ENCODE measurements around the gene ERO1B.

Gene ERO1B

GRCh38 chr1:236292425-236292824 lies 10.7 kb upstream of the ERO1B start:
- DNase-seq: no peak

DNA sequence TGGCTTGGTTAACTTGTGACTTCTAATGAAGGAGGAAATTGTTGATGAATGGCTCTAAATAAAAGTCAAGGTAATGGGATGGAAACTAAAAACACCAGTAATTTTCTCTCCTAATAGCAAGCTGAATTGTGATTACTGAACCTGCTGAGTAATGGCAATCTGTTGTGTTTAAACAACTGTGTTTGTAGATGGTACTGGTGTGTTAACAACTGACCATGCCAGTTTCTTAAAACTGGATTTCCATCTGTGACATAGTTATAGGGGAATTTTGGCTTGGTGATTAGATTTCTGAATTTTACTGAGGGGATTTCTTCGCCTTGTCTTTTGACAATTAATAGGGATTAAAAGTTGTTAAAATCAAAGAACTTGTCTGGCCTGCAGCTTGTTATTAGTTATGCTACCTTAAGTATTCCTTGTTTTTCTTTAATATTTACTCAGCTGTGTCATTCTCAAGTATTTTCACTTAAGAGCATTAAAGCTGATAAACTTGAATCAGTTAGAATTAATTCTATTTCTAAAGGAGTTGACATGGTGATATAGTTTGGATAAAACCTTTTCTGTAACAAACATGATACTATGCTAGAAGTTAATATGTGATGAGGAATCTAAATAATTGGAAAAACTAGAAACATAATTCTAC lies 7.9 kb upstream of the ERO1B start:
- DNase-seq: no peak

GRCh38 chr1:236288620-236288976 lies 6.8 kb upstream of the ERO1B start:
- no peak for DNase-seq

DNA sequence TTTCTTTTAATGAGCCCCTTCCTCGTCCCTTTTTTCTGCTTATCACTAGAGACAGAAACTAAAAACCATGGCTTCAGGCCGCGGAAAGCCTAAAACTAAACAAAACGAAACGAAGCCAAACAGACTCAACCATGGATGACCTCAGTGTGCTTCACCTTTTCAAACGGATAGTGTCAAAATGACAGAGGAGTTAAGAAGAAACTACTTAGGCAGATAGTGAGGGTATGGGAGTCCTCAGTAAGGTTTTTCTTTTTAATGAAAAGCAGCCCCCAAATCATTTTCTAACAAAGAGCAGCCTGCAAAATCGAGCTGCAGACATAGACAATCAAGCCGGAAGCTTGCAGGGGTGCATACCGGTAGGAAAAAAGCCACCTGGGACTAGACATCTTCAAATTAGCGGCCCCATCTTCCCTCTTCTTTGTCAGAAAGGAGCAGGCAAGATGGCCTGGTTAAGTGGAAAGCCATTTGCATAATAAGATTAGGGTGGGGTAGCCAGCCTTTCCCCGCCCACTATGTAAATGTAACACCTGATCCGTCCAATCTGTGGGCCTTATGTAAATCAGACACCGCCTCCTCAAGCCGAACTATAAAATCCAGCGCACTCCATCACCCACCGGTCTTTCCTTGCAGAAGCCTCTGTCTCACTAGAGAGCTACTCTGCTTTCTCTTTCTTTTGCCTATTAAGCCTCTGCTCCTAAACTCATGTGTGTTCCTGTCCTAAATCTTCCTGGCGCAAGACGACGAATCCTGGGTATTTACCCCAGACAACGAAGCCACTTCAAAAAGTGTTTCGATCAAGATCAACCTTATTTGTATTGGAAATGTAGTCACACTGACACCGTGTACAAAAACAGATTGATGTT lies 6.2 kb upstream of the ERO1B start:
- DNase-seq: no peak

GRCh38 chr1:236287356-236287755 lies 5.6 kb upstream of the ERO1B start:
- DNase-seq: no peak

DNA sequence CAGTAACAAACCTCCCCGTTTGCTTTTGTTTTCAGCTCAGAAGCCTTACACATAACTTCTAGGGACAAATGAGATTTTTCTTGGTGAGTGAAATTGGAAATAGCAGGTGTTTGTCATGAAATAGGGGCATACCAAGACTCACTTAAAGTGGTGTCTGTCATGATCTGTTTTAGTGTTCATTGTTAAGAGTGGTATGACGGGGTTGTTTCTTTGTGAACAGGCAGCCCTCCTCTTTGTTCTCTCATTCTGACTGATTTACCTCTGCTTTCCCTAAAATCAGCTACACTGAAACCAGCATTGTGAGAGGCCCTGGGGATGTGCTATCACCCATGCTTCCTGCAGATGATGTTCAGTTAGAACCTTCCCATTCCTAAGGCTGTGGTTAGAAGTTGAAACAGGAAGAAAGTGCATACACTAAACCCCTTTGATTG lies 2.5 kb upstream of the ERO1B start:
- DNase-seq: peak; percentile 69

DNA sequence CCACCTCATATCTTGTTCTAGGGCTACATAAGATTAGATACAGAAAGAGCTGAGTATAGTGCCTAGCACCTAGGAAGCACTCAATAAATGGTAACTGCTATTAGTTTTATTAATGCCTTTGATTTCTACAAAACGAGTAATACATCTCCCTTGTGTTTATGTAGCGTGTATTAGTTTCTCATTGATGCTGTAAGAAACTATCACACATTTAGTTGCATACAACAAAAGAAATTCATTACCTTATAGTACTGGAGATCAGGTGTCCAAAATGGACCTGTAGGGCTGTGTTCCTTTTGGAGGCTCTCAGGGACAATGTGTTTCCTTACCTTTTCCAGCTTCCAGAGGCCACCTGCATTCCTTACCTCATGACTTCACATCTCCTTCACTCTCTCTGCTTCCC lies 961 bp upstream of the ERO1B start:
- no peak for DNase-seq

DNA sequence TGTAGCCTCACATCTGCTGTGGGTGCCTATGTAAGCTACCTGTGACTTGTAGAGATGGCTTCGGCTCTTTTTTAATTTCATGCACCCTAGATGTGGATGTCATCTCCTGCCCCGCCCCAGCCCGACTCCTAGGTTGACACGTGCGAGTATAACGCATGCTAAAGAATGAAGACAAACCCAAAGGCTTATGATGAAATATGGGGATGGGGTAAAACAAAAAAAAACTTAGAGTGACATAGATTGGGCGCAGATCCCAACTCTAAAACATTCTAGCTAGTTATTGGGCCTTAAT lies 613 bp upstream of the ERO1B start:
- DNase-seq: peak; percentile 48

GRCh38 chr1:236281198-236281653 lies 532 bp downstream of the ERO1B start:
- DNase-seq: no peak

GRCh38 chr1:236280438-236281197 lies 1.1 kb downstream of the ERO1B start:
- DNase-seq: no peak

GRCh38 chr1:236275586-236275985 lies 6.2 kb downstream of the ERO1B start:
- DNase-seq: no peak

GRCh38 chr1:236275061-236275460 lies 6.7 kb downstream of the ERO1B start:
- no peak for DNase-seq

- no peak for DNase-seq
Observed at GRCh38 chr1:236273358-236273757, 8.4 kb downstream of the ERO1B start.

GRCh38 chr1:236269439-236269838 lies 12.3 kb downstream of the ERO1B start:
- no peak for DNase-seq

DNA sequence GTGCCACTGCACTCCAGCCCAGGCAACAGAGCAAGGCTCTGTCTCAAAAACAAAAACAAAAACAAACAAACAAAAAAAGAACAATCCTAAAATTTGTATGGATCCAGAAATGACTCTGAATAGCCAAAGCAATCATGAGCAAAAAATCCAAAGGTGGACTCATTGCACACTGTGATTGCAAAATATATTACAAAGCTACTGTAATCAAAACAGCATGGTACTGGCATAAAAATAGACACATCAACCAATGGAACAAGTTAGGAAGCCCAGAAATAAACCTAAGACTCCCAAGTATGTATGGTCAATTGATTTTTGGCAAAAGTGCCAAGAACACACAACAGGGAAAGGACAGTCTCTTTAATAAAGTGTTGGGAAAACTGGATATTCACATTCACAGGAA lies 19.9 kb downstream of the ERO1B start:
- no peak for DNase-seq

GRCh38 chr1:236261033-236261432 lies 20.7 kb downstream of the ERO1B start:
- DNase-seq: no peak

DNA sequence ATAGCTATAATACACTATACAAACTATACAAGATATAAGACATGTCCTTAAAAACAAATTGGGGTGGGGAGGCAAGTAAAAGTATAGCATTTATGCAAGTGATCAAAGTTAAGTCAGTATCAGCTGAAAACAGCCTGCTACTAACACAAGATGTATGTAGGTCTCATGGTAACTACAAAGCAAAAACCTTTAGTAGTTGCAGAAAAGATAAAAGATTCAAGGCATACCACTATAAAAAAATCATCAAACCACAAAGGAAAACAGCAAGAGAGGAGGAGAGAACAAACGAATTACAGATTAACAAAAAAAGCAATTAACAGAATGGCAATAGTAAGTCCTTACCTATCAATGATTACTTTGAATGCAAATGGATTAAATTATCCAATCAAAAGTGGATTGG lies 22.7 kb downstream of the ERO1B start:
- DNase-seq: no peak

DNA sequence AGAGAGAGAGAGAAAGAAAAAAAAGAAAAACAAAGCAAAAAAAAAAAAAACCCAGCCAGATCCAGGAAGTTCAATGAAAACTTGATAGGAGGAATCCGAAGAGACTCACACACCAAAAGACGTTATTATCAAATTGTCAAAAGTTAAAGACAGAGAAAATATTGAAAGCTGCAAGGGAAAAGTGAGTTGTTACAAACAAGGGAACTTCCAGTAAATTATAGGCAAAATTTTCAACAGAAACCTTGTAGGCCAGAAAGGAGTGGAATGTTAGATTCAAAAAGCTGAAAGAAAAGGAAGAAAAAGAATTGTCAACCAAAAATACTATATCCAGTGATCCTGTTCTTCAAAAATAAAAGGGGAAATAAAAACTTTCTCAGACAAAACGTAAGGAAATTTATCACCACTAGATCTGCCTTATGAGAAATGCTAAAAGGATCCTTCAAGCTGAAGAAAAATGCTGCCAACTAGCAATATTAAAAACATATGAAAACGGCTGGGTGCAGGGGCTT lies 23.6 kb downstream of the ERO1B start:
- no peak for DNase-seq

GRCh38 chr1:236257216-236257615 lies 24.5 kb downstream of the ERO1B start:
- no peak for DNase-seq

DNA sequence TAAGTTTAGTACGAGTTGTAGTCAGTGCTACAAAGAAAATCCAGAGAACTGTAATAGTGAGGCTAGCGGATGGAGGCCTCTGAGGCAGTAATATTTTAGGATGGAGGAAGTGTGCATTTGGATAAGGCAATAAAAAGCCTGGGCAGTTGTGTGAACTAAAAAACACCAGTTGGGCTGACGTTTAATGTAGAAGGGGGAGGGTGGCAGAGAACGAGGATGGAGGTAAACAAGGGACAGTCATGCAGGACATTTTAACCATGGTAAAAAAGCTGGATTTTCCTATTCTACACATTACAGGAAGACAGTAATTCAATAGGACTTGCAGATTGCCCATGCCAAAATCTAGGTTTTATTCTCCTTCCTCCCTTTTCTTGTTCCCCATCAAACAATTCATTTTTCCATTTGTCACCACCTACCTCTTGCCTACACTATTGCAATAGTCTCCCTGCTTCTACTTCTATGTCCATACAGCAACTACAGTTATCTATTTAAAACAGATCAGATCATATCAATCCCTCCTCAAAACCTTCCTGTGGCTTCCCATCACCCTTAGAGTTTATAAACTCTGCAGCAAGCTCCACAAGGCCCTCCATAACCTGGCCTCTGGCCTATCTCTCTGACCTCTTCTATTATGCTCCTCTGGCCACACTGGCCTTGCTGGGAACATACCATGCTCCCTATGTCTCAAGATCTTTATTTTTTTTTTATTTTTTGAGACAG lies 27.7 kb downstream of the ERO1B start:
- DNase-seq: no peak

DNA sequence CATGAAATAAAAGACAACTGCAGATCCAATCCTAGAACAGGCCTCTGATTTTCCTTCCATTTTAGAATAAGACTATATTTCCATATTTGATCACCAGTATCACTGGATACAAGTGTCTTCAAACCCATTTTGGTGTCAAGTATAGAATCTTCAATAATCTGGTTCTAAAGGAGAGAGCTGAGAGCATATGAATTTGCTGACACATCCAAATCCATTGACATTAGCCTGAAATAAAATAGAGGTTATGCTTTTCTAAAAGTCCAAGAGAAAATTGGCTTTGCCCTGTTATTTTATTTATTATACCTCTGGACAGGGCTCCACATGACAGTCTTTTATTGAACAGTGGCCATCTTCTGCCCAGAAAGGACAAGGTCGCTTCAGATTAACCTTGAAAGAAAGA lies 28.6 kb downstream of the ERO1B start:
- DNase-seq: no peak

DNA sequence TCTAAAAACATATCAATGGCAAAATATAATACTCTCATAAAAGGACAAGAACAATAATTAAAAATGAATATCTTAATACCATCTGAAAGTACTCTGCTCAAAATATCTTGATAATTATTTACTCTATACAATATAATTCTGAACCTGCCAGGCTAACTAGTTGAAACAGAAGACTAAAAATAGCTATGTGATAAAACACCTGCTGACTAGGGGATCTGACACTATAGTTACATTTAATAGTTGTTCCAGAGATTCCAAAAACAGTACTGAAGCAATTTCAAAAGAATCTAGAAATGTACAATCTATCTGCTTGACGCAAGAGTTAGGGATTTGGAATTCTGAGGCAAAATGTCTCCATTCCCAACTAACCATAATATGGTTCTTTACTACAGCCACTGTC lies 30.2 kb downstream of the ERO1B start:
- no peak for DNase-seq

DNA sequence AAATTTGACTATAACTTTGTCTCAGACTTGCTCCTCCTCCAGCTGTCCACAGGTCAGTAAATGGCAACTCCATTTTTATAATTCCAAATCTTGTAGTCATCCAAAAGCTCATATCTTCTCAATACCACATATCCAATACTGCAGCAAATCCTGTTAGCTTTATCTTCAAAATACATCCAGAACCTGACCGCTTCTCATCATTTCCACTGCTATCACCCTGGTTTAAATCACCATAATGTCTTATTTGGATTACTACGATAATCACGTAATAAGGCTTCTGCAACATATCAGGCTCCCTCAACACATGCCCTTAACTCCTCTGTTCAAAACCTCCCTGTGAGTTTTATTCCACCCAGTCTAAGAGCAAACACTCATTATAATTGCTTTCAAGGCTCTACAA lies 34.5 kb downstream of the ERO1B start:
- DNase-seq: no peak

Measured in KG1 (cell line).